ENCODE measurements around the gene KERA. TPM values are rescaled to one million over a fixed set of nuclear protein-coding genes. Genes with fewer than 3 reads are reported as not detected.

Gene KERA
- polyA plus RNA-seq (not detected in 3 replicates), polyA minus RNA-seq (not detected in 3 replicates)
- not detected for polyA plus RNA-seq (2011; ENCODE audit: low read depth)
- not detected in 2 replicates for polyA plus RNA-seq (2011; cell fraction: cytosol; rRNA removed)
- polyA plus RNA-seq (2011; cell fraction: nucleus; rRNA removed), result not detected in 2 replicates
- not detected in 2 replicates for polyA plus RNA-seq (2012; ENCODE audit: low replicate concordance)
- not detected for polyA minus RNA-seq (2011; cell fraction: cytosol; rRNA and poly(A)+ RNA removed)
- not detected in 2 replicates for polyA minus RNA-seq (2011; cell fraction: nucleus; rRNA and poly(A)+ RNA removed)

- Histone ChIP-seq H3K4me3 (ENCODE audit: control insufficient read depth in 2 of 3, extremely low read depth in 1 of 3, insufficient read depth in 2 of 3, low read depth in 1 of 3, low read length in 3 of 3) (no peak within 1 kb of the TSS), H3K9me1 (ENCODE audit: control insufficient read depth, extremely low read depth, insufficient read depth, low read length) (no peaks in the 10 kb centered on the region), H3K9me3 (ENCODE audit: control insufficient read depth, low read depth, low read length) (no peaks in the 10 kb centered on the region), H3K27me3 (ENCODE audit: control insufficient read depth, extremely low read depth, insufficient read depth, low read length) (no peaks in the 10 kb centered on the region), H3K36me3 (ENCODE audit: control insufficient read depth in 2 of 2, extremely low read depth in 1 of 2, insufficient read depth in 2 of 2, low read length in 2 of 2) (no peaks in the 10 kb centered on the region), H4K20me1 (ENCODE audit: control insufficient read depth, extremely low read depth, insufficient read depth, low read length) (no peaks in the 10 kb centered on the region), H3K9ac (ENCODE audit: control insufficient read depth, extremely low read depth, insufficient read depth, low read length) (no peak within 1 kb of the TSS), H3K4me2 (ENCODE audit: control insufficient read depth, extremely low read depth, insufficient read depth, low read depth, low read length) (no peak within 1 kb of the TSS), H3K27ac (ENCODE audit: control insufficient read depth, insufficient read depth, low read length) (no peak within 1 kb of the TSS), H2AFZ (ENCODE audit: control insufficient read depth, low read length) (no peak within 1 kb of the TSS), H3K4me1 (ENCODE audit: control insufficient read depth, extremely low read depth, insufficient read depth, low read length) (no peaks in the 10 kb centered on the region), H3K79me2 (ENCODE audit: control insufficient read depth, insufficient read depth, low read length) (no peaks in the 10 kb centered on the region)
- DNase-seq (ENCODE audit: low read depth, low spot score) (no peak), FAIRE-seq (no peak)
- dilution Hi-C loops (cut with MboI; ENCODE audit: extremely low pct_ligation_motif_present, low sequenced_read_pairs), result no loop called here
- TF ChIP-seq CTCF (optimal IDR thresholded peaks at IDR 0.05 in 1 of 3, IDR thresholded peaks at IDR 0.05 in 1 of 3, conservative IDR thresholded peaks at IDR 0.05 in 1 of 3; ENCODE audit: extremely low read depth in 1 of 3, insufficient read depth in 2 of 3, low read length in 3 of 3) (no peak), EZH2 (IDR thresholded peaks at IDR 0.05; ENCODE audit: low read length) (no peak)
These were observed at the start of gene KERA for GRCh38 chr12:91057368-91058165. KERA (minus strand) TSS chr12:91058024; CDS start chr12:91056281, 1,743 bp downstream.

GRCh38 chr12:91106283-91106682, 48.5 kb upstream of the KERA start:
- Histone ChIP-seq H3K36me3 (ENCODE audit: control insufficient read depth in 2 of 2, extremely low read depth in 1 of 2, insufficient read depth in 2 of 2, low read length in 2 of 2) (no peaks in the 10 kb centered on the region), H4K20me1 (ENCODE audit: control insufficient read depth, extremely low read depth, insufficient read depth, low read length) (no peaks in the 10 kb centered on the region), H2AFZ (ENCODE audit: control insufficient read depth, low read length) (no peak overlapping the region), H3K4me2 (ENCODE audit: control insufficient read depth, extremely low read depth, insufficient read depth, low read depth, low read length) (no peak overlapping the region), H3K27me3 (ENCODE audit: control insufficient read depth, extremely low read depth, insufficient read depth, low read length) (no peaks in the 10 kb centered on the region), H3K9ac (ENCODE audit: control insufficient read depth, extremely low read depth, insufficient read depth, low read length) (no peak overlapping the region), H3K79me2 (ENCODE audit: control insufficient read depth, insufficient read depth, low read length) (no peaks in the 10 kb centered on the region), H3K9me3 (ENCODE audit: control insufficient read depth, low read depth, low read length) (no peaks in the 10 kb centered on the region), H3K4me1 (ENCODE audit: control insufficient read depth, extremely low read depth, insufficient read depth, low read length) (peaks cover 4% of the 10 kb centered on the region), H3K4me3 (ENCODE audit: control insufficient read depth in 2 of 3, extremely low read depth in 1 of 3, insufficient read depth in 2 of 3, low read depth in 1 of 3, low read length in 3 of 3) (no peak overlapping the region), H3K9me1 (ENCODE audit: control insufficient read depth, extremely low read depth, insufficient read depth, low read length) (no peaks in the 10 kb centered on the region), H3K27ac (ENCODE audit: control insufficient read depth, insufficient read depth, low read length) (no peak overlapping the region)
- dilution Hi-C loops (cut with MboI; ENCODE audit: extremely low pct_ligation_motif_present, low sequenced_read_pairs), result no loop called here
- no peak for DNase-seq (ENCODE audit: low read depth, low spot score)
- no peak for FAIRE-seq
- TF ChIP-seq CTCF (optimal IDR thresholded peaks at IDR 0.05 in 1 of 3, IDR thresholded peaks at IDR 0.05 in 1 of 3, conservative IDR thresholded peaks at IDR 0.05 in 1 of 3; ENCODE audit: extremely low read depth in 1 of 3, insufficient read depth in 2 of 3, low read length in 3 of 3) (no peak), EZH2 (IDR thresholded peaks at IDR 0.05; ENCODE audit: low read length) (no peak)
